ENCODE data around the gene MOCS3. TPM values are rescaled to one million over a fixed set of nuclear protein-coding genes. Genes with fewer than 3 reads are reported as not detected.

MOCS3 gene
- total and polyA plus RNA-seq, 2 of the 13 experiments (the other 11 are each of a cell fraction or from before 2014, with no cell fraction given): 3.7 to 8.4 TPM

GRCh38 chr20:50958615-50959542 is at the start of gene MOCS3 (continued):
- no peak for TF ChIP-seq MATR3 (CRISPR knock-in tag; IDR thresholded peaks at IDR 0.05)
- TF ChIP-seq NBN (conservative IDR thresholded peaks at IDR 0.05): no peak
- TF ChIP-seq NR1H2 (CRISPR knock-in tag; IDR thresholded peaks at IDR 0.05; ENCODE audit: borderline replicate concordance, low read depth): no peak
- TF ChIP-seq CC2D1A (CRISPR knock-in tag; IDR thresholded peaks at IDR 0.05): 0 out of 2 replicates have a peak, but pooled peaks have one; percentile 72
- no peak for TF ChIP-seq RBAK (CRISPR knock-in tag; IDR thresholded peaks at IDR 0.05)
- no peak for TF ChIP-seq ZNF33A (CRISPR knock-in tag; IDR thresholded peaks at IDR 0.05; ENCODE audit: borderline replicate concordance)
- no peak for TF ChIP-seq ATF6 (CRISPR knock-in tag; conservative IDR thresholded peaks at IDR 0.05)
- peak; percentile 62 for TF ChIP-seq IKZF4 (CRISPR knock-in tag; IDR thresholded peaks at IDR 0.05; ENCODE audit: borderline replicate concordance, low read depth, not compliant biosample characterization)
- TF ChIP-seq TEAD3 (CRISPR knock-in tag; optimal IDR thresholded peaks at IDR 0.05; ENCODE audit: borderline replicate concordance): no peak
- TF ChIP-seq REST (IDR thresholded peaks at IDR 0.05; ENCODE audit: borderline replicate concordance in 1 of 2, low read depth in 1 of 2, low read length in 2 of 2): no peak
- TF ChIP-seq KDM5A (IDR thresholded peaks at IDR 0.05; ENCODE audit: borderline replicate concordance, low read length): peak; percentile 99
- 0 out of 2 replicates have a peak, but pooled peaks have one; percentile 15 for TF ChIP-seq TOE1 (CRISPR knock-in tag; IDR thresholded peaks at IDR 0.05)
- no peak for TF ChIP-seq TBL1XR1 (IDR thresholded peaks at IDR 0.05; ENCODE audit: borderline replicate concordance, low read length, partially characterized antibody)
- peak; percentile 72; the same call in 1 of the 2 replicates for TF ChIP-seq ZHX2 (IDR thresholded peaks at IDR 0.05; ENCODE audit: low read depth)
- TF ChIP-seq ZHX2 (CRISPR knock-in tag; IDR thresholded peaks at IDR 0.05; ENCODE audit: borderline replicate concordance): no peak; the same call in none of the 2 replicates
- TF ChIP-seq SMARCC2 (IDR thresholded peaks at IDR 0.05): no peak
- TF ChIP-seq ZNF724P (CRISPR knock-in tag; IDR thresholded peaks at IDR 0.05; ENCODE audit: borderline replicate concordance): no peak

Measured in HepG2 (cell line).